HCT116 (cell line): ENCODE data around the gene NGF. TPM values are rescaled to one million over a fixed set of nuclear protein-coding genes. Genes with fewer than 3 reads are reported as not detected.

Source experiments
- ATAC-seq: fragments of 200-7000 bp; cut with Tn5 transposase; 2 replicates; pipeline ENCODE4 v1.9.1; 2020; ENCODE audit warnings: mild to moderate bottlenecking, moderate library complexity
- BruUV-seq: library from RNA; stranded (reverse); fragments of 400-500 nt; replicated peaks from 2 replicates; lab custom pipeline; 2021; lab: Mats Ljungman, UMichigan
- CTCF ChIA-PET: fragments of 300-600 bp; sonication (Branson Sonifier 250); formaldehyde crosslinking; loops from one replicate; lab custom pipeline; 2021; ENCODE audit warnings: antibody characterized with exemption; lab: Charles Lee
- POLR2A ChIA-PET: fragments of 300-600, 350-600 bp; sonication (Branson Sonifier 250); formaldehyde crosslinking; loops from one replicate; lab custom pipeline; 2021; ENCODE audit warnings: antibody characterized with exemption; lab: Charles Lee
- RAD21 ChIA-PET, 2 experiments: fragments of 300-600 bp; sonication (Branson Sonifier 250); formaldehyde crosslinking; loops; one replicate each; lab custom pipeline; 2023; ENCODE audit warnings: low total read pairs in 2 of 2; ENCODE audit not compliant: uncharacterized antibody in 2 of 2, unreplicated experiment in 2 of 2, low non-redundant PET in 1 of 2; lab: Charles Lee
- DNase-seq: peaks from one replicate; pipeline ENCODE4 v3.0.0-alpha.2; 2010; ENCODE audit warnings: low read depth, low spot score
- H2AFZ ChIP-seq: fragments of 200-600 bp; shearing (Covaris generic), sonication (generic); 2 replicates; pipeline ENCODE4 v1.6.1; 2017; ENCODE audit warnings: low read depth, mixed run types, mixed read lengths, antibody characterized with exemption, low read length; ENCODE audit not compliant: poor library complexity, severe bottlenecking
- H3K27ac ChIP-seq: 2 replicates; pipeline ENCODE4 v1.5.1; 2012; ENCODE audit warnings: low read depth, low read length
- H3K27me3 ChIP-seq: fragments of 200-600 bp; sonication (generic); 2 replicates; pipeline ENCODE4 v1.6.1; 2016; ENCODE audit warnings: mixed run types, low read length, mixed read lengths; ENCODE audit not compliant: insufficient read depth
- H3K36me3 ChIP-seq, 2 experiments: fragments of 200-500 bp in 1 of 2; fragments of 200-600 bp in 1 of 2; sonication (Bioruptor generic) in 1 of 2; sonication (generic) in 1 of 2; 2 replicates each; pipeline versions ENCODE4 v1.5.1 to v1.6.1; 2014 to 2016; ENCODE audit warnings: low read length in 2 of 2, inconsistent platforms in 1 of 2, mixed read lengths in 1 of 2, mixed run types in 1 of 2; ENCODE audit not compliant: insufficient read depth in 2 of 2, control insufficient read depth in 1 of 2
- H3K4me1 ChIP-seq, 2 experiments: fragments of 200-600 bp in 1 of 2; sonication (generic) in 1 of 2; 2 replicates each; pipeline versions ENCODE4 v1.5.1 to v1.6.1; 2012 to 2017; ENCODE audit warnings: low read length in 2 of 2, inconsistent platforms in 1 of 2, mild to moderate bottlenecking in 1 of 2, mixed read lengths in 1 of 2, mixed run types in 1 of 2, moderate library complexity in 1 of 2; ENCODE audit not compliant: insufficient read depth in 2 of 2, control insufficient read depth in 1 of 2
- H3K4me2 ChIP-seq: fragments of 200-600 bp; sonication (generic); 2 replicates; pipeline ENCODE4 v1.6.1; 2017; ENCODE audit warnings: mixed run types, low read length, mixed read lengths
- H3K4me3 ChIP-seq, 2 experiments: fragments of 200-600 bp in 1 of 2; sonication (generic) in 1 of 2; replicated peaks in 1 of 2; 2 replicates each; pipeline ENCODE4 v1.5.1; 2011 to 2016; ENCODE audit warnings: low read length in 2 of 2, control low read depth in 1 of 2, low read depth in 1 of 2, mild to moderate bottlenecking in 1 of 2, mixed read lengths in 1 of 2, mixed run types in 1 of 2
- H3K79me2 ChIP-seq: fragments of 200-600 bp; sonication (generic); 2 replicates; pipeline ENCODE4 v1.6.1; 2017; ENCODE audit warnings: mild to moderate bottlenecking, mixed run types, low read length, moderate library complexity, mixed read lengths; ENCODE audit not compliant: insufficient read depth
- H3K9ac ChIP-seq: fragments of 200-600 bp; sonication (generic); 2 replicates; pipeline ENCODE4 v1.6.1; 2016; ENCODE audit warnings: low read length, mixed read lengths
- H3K9me2 ChIP-seq: fragments of 200-600 bp; sonication (generic), shearing (Covaris generic); 2 replicates; pipeline ENCODE4 v1.6.1; 2017; ENCODE audit warnings: mixed run types, mild to moderate bottlenecking, moderate library complexity; ENCODE audit not compliant: insufficient read depth
- H3K9me3 ChIP-seq, 2 experiments: fragments of 200-500 bp in 1 of 2; fragments of 200-600 bp in 1 of 2; sonication (Bioruptor generic) in 1 of 2; sonication (generic) in 1 of 2; 2 replicates each; pipeline ENCODE4 v1.6.1; 2014 to 2017; ENCODE audit warnings: low read length in 2 of 2, mixed read lengths in 2 of 2, inconsistent platforms in 1 of 2, low read depth in 1 of 2, mild to moderate bottlenecking in 1 of 2, mixed run types in 1 of 2, moderate library complexity in 1 of 2; ENCODE audit not compliant: control insufficient read depth in 1 of 2, insufficient read depth in 1 of 2
- H4K20me1 ChIP-seq: fragments of 200-600 bp; sonication (generic), shearing (Covaris generic); 2 replicates; pipeline ENCODE4 v1.6.1; 2017; ENCODE audit warnings: mixed run types, mild to moderate bottlenecking, moderate library complexity; ENCODE audit not compliant: insufficient read depth
- RAD21 ChIP-seq: IDR thresholded peaks from 2 replicates; pipeline ENCODE4 v1.6.1; 2012; ENCODE audit warnings: low read depth, mild to moderate bottlenecking
- SIN3A ChIP-seq: IDR thresholded peaks from 2 replicates; pipeline ENCODE4 v1.6.1; 2012; ENCODE audit warnings: low read depth
- ZNF274 ChIP-seq: fragments of 200-500 bp; sonication (Bioruptor generic); IDR thresholded peaks from 2 replicates; pipeline ENCODE4 v1.6.1; 2014; ENCODE audit warnings: mild to moderate bottlenecking, low read depth, low read length, inconsistent platforms
- intact Hi-C: fragments of 100-400 bp; cut with micrococcal nuclease; formaldehyde crosslinking; loops from 2 replicates; pipeline ENCODE4 v1.10.0; 2022
- total RNA-seq: library from RNA; stranded (reverse); gene quantifications from one replicate; pipeline ENCODE4 v1.2.1, GENCODE V29; 2021; ENCODE audit not compliant: unreplicated experiment
- TF ChIP-seq, protein P1 (sequence below), 3 experiments: fragments of 200-600 bp in 1 of 3; sonication (generic) in 1 of 3; IDR thresholded peaks in 2 of 3; conservative IDR thresholded peaks in 1 of 3; 2 replicates each; pipeline ENCODE4 v1.5.1; 2012 to 2017; ENCODE audit warnings: low read depth in 2 of 3, low read length in 2 of 3, antibody characterized with exemption in 1 of 3, borderline replicate concordance in 1 of 3, control low read depth in 1 of 3, mild to moderate bottlenecking in 1 of 3, mixed read lengths in 1 of 3, mixed run types in 1 of 3, moderate library complexity in 1 of 3; ENCODE audit not compliant: insufficient read depth in 1 of 3

Gene NGF
- total RNA-seq, 1 experiment from 2014 or later, result not detected

DNA sequence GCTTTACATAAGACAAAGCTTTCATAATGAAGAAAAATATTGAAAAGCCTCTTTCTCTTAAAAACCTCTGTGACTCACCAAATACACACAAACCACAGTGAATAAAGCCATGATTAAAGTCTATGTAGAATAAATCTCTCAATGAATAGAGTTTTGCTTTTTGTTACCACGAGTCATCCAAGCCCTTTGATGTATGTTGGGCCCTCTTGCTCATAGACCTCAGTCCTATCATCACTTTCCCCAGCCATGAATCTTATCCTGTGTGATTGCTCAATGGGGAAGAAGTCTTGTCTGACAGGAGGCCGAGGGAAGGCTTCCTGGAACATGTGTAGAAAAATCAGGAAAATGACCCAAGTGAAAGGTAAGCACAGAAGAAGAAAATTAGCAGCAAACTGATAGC, 60.8 kb downstream of the NGF start:
- RAD21 ChIA-PET, result no interaction called here
- POLR2A ChIA-PET, result no interaction called here
- Histone ChIP-seq H4K20me1 (no peaks in the 10 kb centered on the region), H3K9me3 (peaks cover 0 to 4% of the 10 kb centered on the region in 2 experiments; a peak in 1 of 4 replicates), H3K4me2 (no peak overlapping the region), H3K4me1 (no peaks in the 10 kb centered on the region), H3K27me3 (no peaks in the 10 kb centered on the region), H2AFZ (no peak overlapping the region), H3K4me3 (no peak overlapping the region), H3K79me2 (no peaks in the 10 kb centered on the region), H3K9ac (no peak overlapping the region), H3K9me2 (no peaks in the 10 kb centered on the region), H3K36me3 (no peaks in the 10 kb centered on the region), H3K27ac (no peak overlapping the region)
- CTCF ChIA-PET, result no interaction called here
- TF ChIP-seq SIN3A, result no peak
- DNase-seq, result peak; percentile 3
- BruUV-seq, result no TSS peak
- no peak for ATAC-seq
- intact Hi-C loops, result loop anchor here (10.0 kb wide), 1 partner anchor 188 kb away; no protein-coding TSS in a partner anchor

DNA sequence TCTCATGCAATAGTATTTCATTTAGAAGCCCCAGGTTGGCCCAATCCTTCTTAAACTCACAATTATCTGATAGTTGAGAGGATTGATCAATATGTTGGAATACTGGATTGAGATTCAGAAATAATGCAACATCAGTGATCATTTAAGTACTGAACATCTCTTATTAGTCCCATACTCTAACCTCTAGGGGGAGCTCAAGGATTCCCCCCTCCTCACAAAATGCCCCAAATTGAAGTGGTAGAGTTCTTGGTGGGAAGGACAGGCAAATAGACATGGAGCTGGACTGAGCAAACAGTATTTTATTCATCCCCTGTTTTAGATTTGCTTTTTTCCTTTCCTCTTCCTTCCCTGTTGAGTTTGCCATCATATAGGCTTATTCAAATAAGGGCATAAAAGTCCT, 62.8 kb downstream of the NGF start:
- Histone ChIP-seq H3K27me3 (no peaks in the 10 kb centered on the region), H3K36me3 (no peaks in the 10 kb centered on the region), H3K9me3 (peaks cover 0 to 4% of the 10 kb centered on the region in 2 experiments; a peak in 1 of 4 replicates), H3K9ac (no peak overlapping the region), H3K4me1 (no peaks in the 10 kb centered on the region), H3K4me3 (no peak overlapping the region), H3K79me2 (no peaks in the 10 kb centered on the region), H4K20me1 (no peaks in the 10 kb centered on the region), H3K9me2 (no peaks in the 10 kb centered on the region), H3K27ac (no peak overlapping the region), H3K4me2 (no peak overlapping the region), H2AFZ (no peak overlapping the region)
- DNase-seq, result peak; percentile 7
- CTCF ChIA-PET, result interaction anchor here (1.1 to 1.6 kb wide), 3 partner anchors 9 to 188 kb away, joined by 3 to 10 read pairs (median 4); no protein-coding TSS in a partner anchor
- intact Hi-C loops, result loop anchor here (10.0 kb wide), 1 partner anchor 190 kb away; no protein-coding TSS in a partner anchor
- RAD21 ChIA-PET, result no interaction called here
- ATAC-seq, result peak; percentile 54; the same call in 1 of the 2 replicates
- POLR2A ChIA-PET, result no interaction called here
- no TSS peak for BruUV-seq
- TF ChIP-seq, protein P1, sequence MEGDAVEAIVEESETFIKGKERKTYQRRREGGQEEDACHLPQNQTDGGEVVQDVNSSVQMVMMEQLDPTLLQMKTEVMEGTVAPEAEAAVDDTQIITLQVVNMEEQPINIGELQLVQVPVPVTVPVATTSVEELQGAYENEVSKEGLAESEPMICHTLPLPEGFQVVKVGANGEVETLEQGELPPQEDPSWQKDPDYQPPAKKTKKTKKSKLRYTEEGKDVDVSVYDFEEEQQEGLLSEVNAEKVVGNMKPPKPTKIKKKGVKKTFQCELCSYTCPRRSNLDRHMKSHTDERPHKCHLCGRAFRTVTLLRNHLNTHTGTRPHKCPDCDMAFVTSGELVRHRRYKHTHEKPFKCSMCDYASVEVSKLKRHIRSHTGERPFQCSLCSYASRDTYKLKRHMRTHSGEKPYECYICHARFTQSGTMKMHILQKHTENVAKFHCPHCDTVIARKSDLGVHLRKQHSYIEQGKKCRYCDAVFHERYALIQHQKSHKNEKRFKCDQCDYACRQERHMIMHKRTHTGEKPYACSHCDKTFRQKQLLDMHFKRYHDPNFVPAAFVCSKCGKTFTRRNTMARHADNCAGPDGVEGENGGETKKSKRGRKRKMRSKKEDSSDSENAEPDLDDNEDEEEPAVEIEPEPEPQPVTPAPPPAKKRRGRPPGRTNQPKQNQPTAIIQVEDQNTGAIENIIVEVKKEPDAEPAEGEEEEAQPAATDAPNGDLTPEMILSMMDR (IDR thresholded peaks at IDR 0.05 in 2 of 3, conservative IDR thresholded peaks at IDR 0.05 in 1 of 3; ENCODE audit: borderline replicate concordance in 1 of 3, insufficient read depth in 1 of 3, low read depth in 2 of 3, low read length in 2 of 3), result peak; percentile 17 to 67 (median 64); a peak in 4 of 6 replicates
- TF ChIP-seq RAD21 (peak; percentile 45), ZNF274 (no peak)
